ENCODE measurements around the gene MYL2.
A peak's percentile ranks its signal among the peaks of the same experiment; 100 is the strongest.

DNA sequence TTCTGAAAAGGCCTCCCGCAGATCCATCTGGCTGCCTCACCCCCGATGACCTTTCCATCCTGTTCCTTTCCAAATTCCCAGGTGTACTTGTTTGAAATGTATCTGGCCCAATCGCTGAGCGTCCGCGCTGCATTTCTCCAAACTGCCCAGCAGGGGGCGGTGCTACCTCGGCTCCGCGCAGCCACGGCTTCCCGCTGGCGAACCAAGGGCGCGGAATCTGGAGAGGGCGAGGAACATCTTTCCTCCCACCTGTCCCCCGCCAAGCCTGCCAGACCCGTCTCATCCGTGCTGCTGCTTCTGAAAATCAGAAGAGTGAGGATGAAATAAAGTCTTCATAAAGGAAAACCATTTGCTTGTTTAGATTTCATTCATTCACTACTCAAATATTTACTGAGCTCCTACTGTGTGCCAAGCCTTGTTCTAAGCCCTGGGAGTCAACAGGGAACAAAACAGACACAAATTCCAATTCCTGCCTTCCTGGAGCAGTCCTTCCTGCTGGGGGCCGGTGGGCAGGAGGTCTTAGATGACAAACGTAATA, 16.8 kb upstream of the MYL2 start:
- TF ChIP-seq, protein P1, sequence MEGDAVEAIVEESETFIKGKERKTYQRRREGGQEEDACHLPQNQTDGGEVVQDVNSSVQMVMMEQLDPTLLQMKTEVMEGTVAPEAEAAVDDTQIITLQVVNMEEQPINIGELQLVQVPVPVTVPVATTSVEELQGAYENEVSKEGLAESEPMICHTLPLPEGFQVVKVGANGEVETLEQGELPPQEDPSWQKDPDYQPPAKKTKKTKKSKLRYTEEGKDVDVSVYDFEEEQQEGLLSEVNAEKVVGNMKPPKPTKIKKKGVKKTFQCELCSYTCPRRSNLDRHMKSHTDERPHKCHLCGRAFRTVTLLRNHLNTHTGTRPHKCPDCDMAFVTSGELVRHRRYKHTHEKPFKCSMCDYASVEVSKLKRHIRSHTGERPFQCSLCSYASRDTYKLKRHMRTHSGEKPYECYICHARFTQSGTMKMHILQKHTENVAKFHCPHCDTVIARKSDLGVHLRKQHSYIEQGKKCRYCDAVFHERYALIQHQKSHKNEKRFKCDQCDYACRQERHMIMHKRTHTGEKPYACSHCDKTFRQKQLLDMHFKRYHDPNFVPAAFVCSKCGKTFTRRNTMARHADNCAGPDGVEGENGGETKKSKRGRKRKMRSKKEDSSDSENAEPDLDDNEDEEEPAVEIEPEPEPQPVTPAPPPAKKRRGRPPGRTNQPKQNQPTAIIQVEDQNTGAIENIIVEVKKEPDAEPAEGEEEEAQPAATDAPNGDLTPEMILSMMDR (IDR thresholded peaks at IDR 0.05), result peak; percentile 100
- TF ChIP-seq EZH2 (IDR thresholded peaks at IDR 0.05; ENCODE audit: borderline replicate concordance, insufficient read depth, low read depth, low read length, poor library complexity, severe bottlenecking), result no peak

Measured in B cell (primary cell).